GM19468 (cell line): ENCODE measurements around the gene CDIPT.
"Not testable (repeated sequence)": the region's sequence is repeated elsewhere in the genome, so short reads cannot be mapped to it uniquely, and the experiment has no call there.

ENCODE experiments used
- ATAC-seq: cut with Tn5 transposase; IDR thresholded peaks from one replicate; pipeline ENCODE4 v1.9.1; 2021; ENCODE audit warnings: mild to moderate bottlenecking, moderate library complexity, moderate number of reproducible peaks; ENCODE audit not compliant: unreplicated experiment; ENCODE audit errors: extremely low read depth

CDIPT gene

GRCh38 chr16:29898135-29898803 lies 35.2 kb upstream of the CDIPT start:
- ATAC-seq = no peak

- no peak for ATAC-seq
These were observed 34.3 kb upstream of the CDIPT start for GRCh38 chr16:29897333-29897732.

GRCh38 chr16:29896841-29897240 lies 33.8 kb upstream of the CDIPT start:
- ATAC-seq = no peak

- no peak for ATAC-seq
These were observed 31.3 kb upstream of the CDIPT start for GRCh38 chr16:29894352-29894751.

- ATAC-seq = no peak
These were observed 30.5 kb upstream of the CDIPT start for GRCh38 chr16:29893553-29893952.

DNA sequence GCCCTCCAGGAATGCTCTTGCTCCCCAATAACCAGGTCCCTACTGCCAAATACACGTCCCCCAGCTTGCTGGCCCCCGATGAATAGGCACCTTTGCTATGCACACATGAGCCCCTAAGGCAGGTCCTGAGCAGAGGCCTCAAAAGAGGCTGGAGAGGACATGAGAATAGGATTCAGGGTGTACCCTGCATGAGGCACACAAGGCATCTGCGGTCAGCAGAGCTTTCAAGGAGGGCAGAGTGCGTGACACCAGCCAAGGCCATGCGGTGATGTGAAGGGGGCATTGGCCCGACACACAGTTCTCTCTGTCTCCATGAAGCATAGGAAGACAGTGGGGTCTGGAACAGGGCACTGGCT lies 29.4 kb upstream of the CDIPT start:
- no peak for ATAC-seq

GRCh38 chr16:29891525-29892457 lies 28.8 kb upstream of the CDIPT start:
- no peak for ATAC-seq

- ATAC-seq = not testable (repeated sequence)
These were observed 26.3 kb upstream of the CDIPT start for GRCh38 chr16:29889372-29889771.

DNA sequence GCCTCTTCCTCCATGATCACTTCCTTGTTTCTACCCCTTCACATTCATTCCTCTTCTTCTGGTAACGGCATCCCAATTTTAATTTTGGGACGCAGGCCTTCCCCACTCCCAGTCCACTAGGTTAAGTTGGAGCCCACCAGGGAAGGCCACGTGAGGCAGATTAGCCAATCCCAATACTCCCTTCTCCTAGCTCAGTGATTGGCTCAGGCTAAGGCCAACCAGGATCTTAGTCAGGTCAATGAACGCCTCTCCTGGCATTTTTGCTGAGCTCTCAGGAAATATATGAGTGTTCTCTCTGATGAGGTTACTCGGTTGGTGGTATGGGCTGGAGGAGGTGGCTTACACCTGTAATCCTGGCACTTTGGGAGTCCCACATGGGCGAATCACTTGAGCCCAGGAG lies 21.0 kb upstream of the CDIPT start:
- no peak for ATAC-seq

- ATAC-seq = no peak
These were observed 18.0 kb upstream of the CDIPT start for GRCh38 chr16:29881050-29881449.

- ATAC-seq = no peak
These were observed 15.1 kb upstream of the CDIPT start for GRCh38 chr16:29878172-29878571.

DNA sequence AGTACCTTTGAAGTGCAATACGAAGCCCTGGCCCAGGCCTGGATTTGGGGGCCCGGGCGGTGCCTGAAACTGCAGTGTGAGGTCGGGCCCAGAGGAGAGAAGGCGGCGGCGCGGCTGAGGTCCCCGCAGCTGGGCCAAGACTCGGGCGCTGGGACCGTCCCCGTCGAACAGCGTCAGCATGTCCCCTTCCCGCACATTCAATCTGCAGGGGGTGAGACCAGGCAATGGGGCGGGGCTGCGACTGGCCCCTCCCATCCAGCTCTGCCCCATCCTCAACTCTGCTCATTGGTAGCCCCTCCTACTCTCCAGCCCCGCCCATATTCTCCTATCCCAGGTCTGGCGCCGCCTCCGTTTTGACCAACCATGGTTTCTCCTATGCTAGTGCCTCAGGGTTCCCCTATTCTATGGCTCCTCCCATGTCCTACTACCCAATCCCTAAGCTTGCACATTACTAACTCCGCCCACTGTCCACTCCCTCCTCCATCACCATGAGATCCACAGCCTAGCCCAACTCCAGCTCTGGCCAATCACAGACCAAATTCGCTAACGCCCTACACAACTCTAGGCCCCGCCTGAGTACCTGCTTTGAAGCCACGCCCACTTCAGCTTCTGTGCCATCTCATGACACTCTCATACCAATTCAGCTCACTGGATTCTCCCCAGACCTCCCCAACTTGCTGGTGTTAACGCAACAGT lies 14.4 kb upstream of the CDIPT start:
- no peak for ATAC-seq

- ATAC-seq = no peak
These were observed 13.7 kb upstream of the CDIPT start for GRCh38 chr16:29876594-29877249.

DNA sequence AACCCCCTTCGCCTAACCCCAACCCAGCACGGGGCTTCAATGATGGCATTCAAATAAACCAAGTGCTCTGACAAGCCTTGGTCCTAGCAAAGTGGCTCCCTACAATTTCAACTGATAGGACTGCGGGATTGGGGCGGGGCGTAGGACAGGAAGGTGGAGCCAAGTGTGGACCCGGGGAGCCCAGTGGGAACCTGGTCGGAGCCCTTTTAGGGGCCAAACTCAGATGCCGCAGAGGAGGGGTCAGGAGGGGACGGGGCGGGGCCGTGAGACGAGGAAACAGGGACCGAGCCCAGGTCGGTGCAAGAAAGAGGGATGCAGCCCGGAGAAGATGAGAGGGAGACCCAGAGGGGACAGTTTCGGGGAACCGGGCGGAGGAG lies 13.2 kb upstream of the CDIPT start:
- no peak for ATAC-seq

DNA sequence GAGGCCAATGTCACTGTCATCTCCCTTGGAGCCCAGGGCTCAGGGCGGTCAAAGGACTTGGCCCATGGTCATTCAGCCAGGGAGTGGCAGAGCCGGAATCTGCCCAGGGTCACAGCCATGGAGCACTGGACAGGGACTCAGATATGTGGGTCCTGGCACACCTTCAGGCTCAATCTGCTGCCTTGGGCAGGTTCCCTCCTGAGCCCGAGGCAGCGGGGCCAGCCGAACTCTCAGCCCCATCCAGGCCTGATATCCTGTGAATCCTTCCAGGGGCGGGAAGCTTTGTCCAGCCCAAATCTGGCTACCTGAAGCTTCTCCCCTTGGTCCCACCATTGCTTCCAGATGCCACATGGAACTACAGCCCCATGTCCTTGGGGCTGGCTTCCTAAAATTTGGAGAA lies 12.2 kb upstream of the CDIPT start:
- ATAC-seq = no peak

DNA sequence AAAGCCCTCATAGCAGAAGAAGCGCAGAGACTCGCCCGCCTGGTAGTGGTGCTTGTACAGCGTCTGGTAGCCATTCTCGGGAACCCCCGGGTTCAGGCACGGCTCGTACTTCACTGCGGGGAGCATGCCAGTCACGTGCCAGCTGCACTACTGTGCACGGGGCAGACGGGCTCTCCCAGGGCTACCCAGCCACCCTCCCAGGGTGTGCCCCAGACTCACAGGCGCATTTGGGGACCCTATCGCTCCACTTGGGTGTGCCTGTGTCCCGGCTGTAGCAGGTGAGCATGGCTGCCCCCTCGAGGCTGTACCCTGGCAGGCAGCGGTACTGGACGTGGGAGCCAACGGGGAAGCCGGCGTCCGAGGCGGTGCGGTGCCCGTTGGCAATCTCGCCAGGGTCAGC lies 10.3 kb upstream of the CDIPT start:
- no peak for ATAC-seq

- ATAC-seq = no peak
These were observed 9.0 kb upstream of the CDIPT start for GRCh38 chr16:29871822-29872546.

GRCh38 chr16:29869067-29869466 lies 6.0 kb upstream of the CDIPT start:
- ATAC-seq = not testable (repeated sequence)

DNA sequence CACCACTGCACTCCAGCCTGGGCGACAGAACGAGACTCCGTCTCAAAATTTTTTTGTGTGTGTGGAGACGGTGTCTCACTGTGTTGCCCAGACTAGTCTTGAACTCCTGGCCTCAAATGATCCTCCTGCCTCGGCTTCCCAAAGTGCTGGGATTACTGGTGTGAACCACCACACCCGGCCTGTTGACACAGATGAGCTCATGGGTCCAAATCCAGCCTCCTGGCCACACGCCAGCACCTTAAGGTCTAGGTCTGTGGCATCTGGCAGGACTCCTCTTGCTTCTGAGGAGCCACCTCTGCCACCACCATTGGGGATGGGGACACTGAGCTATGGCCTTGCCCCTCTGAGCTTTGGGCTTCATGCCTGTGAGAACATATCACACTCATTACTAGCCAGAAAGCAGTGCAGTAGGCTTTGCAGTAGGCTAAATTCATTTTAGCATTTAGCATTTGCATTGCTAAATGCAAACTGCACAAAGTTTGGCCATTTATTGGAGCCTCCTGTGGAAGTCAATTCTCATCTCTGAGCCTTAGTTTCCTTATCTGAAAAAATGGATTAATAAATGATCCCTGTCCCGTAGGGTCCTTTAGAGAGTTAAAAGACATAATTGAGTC lies 5.5 kb upstream of the CDIPT start:
- ATAC-seq = no peak

- ATAC-seq = no peak
These were observed 1.2 kb upstream of the CDIPT start for GRCh38 chr16:29864205-29864604.
